GM06990 (cell line): Measurements from ENCODE around the gene SF3A2.
A peak's percentile ranks its signal among the peaks of the same experiment; 100 is the strongest.

Source experiments
- DNase-seq: peaks from one replicate; pipeline ENCODE4 v3.0.0-alpha.2; 2011; ENCODE audit not compliant: insufficient read length; ENCODE audit errors: extremely low read depth
- H3K27me3 ChIP-seq: replicated peaks from 2 replicates; pipeline ENCODE4 v1.6.0; 2011; ENCODE audit warnings: low read length; ENCODE audit not compliant: control insufficient read depth, insufficient read depth
- H3K36me3 ChIP-seq: 2 replicates; pipeline ENCODE4 v1.5.1; 2011; ENCODE audit warnings: low read length; ENCODE audit not compliant: control insufficient read depth, insufficient read depth
- H3K4me3 ChIP-seq: replicated peaks from 2 replicates; pipeline ENCODE4 v1.5.1; 2011; ENCODE audit warnings: low read depth, mild to moderate bottlenecking, control low read depth, low read length
- TF ChIP-seq, protein P1 (sequence below): IDR thresholded peaks from 2 replicates; pipeline ENCODE4 v1.5.1; 2011; ENCODE audit warnings: low read length, control low read depth, mild to moderate bottlenecking, inconsistent platforms; ENCODE audit not compliant: insufficient read depth, poor library complexity, severe bottlenecking

SF3A2 gene

DNA sequence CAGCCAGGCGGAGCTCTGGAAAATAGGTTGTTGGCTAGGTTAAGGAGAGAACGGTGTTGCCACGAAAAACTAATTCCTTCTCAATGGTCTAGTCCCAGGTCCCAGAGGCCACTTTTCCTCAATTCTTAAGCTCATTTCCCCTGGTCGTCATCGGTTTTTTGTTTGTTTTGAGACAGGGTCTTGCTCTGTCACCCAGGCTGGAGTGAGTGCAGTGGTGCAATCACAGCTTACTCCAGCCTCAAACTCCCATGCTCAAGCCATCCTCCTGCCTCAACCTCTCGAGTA is 1.2 kb downstream of the SF3A2 start:
- DNase-seq = no peak
- Histone ChIP-seq H3K4me3 (peak overlapping the region; percentile 85), H3K36me3 (peaks cover 18% of the 10 kb centered on the region), H3K27me3 (no peaks in the 10 kb centered on the region)
- TF ChIP-seq, protein P1, sequence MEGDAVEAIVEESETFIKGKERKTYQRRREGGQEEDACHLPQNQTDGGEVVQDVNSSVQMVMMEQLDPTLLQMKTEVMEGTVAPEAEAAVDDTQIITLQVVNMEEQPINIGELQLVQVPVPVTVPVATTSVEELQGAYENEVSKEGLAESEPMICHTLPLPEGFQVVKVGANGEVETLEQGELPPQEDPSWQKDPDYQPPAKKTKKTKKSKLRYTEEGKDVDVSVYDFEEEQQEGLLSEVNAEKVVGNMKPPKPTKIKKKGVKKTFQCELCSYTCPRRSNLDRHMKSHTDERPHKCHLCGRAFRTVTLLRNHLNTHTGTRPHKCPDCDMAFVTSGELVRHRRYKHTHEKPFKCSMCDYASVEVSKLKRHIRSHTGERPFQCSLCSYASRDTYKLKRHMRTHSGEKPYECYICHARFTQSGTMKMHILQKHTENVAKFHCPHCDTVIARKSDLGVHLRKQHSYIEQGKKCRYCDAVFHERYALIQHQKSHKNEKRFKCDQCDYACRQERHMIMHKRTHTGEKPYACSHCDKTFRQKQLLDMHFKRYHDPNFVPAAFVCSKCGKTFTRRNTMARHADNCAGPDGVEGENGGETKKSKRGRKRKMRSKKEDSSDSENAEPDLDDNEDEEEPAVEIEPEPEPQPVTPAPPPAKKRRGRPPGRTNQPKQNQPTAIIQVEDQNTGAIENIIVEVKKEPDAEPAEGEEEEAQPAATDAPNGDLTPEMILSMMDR = no peak

- Histone ChIP-seq H3K4me3 (peak overlapping the region; percentile 85), H3K27me3 (no peaks in the 10 kb centered on the region), H3K36me3 (peaks cover 22% of the 10 kb centered on the region)
- no peak for DNase-seq
- TF ChIP-seq, protein P1 = no peak
Measured at GRCh38 chr19:2239173-2239572, 2.5 kb downstream of the SF3A2 start.

GRCh38 chr19:2239771-2240770 is 3.4 kb downstream of the SF3A2 start:
- Histone ChIP-seq H3K27me3 (no peaks in the 10 kb centered on the region), H3K36me3 (peaks cover 28% of the 10 kb centered on the region), H3K4me3 (peak overlapping the region; percentile 35)
- no peak for DNase-seq
- TF ChIP-seq, protein P1 = no peak

DNA sequence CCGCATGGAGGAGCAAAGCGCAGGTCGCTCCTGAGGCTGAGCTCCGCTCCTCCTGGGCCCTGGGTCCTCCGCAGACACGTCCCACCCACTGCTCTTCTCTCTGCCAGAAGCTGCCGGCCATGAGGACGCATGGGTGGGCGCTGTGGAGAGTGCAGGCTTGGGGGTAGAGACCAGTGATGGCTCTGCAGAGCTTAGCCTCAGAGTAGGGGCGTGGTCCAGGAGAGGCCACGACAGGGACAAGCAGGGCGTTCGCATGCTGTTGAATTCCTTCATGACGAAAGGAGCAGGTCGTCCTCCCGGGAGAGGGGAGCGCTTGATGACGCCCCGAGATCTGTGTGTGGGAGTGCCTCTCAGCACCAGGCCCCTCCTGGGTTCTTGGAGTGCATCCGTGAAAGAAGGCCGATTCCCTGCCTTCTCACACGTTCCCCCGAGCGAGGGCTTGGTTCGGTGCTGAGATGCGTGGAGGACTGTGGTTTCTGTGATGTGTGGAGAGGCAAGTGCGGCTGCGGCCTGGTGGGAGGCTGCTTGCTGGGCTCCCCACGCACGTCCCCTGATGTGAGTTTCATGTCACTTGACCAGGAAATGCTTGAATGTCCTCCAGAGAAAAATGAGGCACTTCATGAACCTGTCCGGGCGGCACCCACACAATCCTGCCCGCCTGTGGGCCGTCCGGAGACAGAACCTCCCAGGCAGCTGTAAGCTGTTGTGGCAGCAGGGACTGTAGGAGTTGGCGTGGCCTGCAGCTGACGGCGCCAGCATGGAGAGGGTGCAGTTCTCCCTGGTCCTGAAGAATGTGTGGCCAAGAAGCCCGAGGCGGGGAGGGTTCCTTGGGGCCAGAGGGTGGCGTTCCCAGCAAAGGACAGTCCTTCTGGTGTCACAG is 4.5 kb downstream of the SF3A2 start:
- TF ChIP-seq, protein P1 = no peak
- H3K4me3 ChIP-seq = no peak overlapping the region
- no peaks in the 10 kb centered on the region for H3K27me3 ChIP-seq
- peaks cover 39% of the 10 kb centered on the region for H3K36me3 ChIP-seq
- DNase-seq = no peak

GRCh38 chr19:2242092-2242537 is 5.5 kb downstream of the SF3A2 start:
- Histone ChIP-seq H3K27me3 (no peaks in the 10 kb centered on the region), H3K4me3 (no peak overlapping the region), H3K36me3 (peaks cover 45% of the 10 kb centered on the region)
- TF ChIP-seq, protein P1 = no peak
- DNase-seq = no peak
